SK-N-SH (cell line): ENCODE data around the gene FAM219A.
A peak's percentile ranks its signal among the peaks of the same experiment; 100 is the strongest.

Experiments used
- CTCF ChIP-seq: fragments of 200-600 bp; sonication (generic); IDR thresholded peaks from 2 replicates; pipeline ENCODE4 v1.6.1; 2017; ENCODE audit warnings: antibody characterized with exemption, mild to moderate bottlenecking, moderate library complexity
- ELF1 ChIP-seq: IDR thresholded peaks from 2 replicates; pipeline ENCODE4 v1.4.0; 2012
- EP300 ChIP-seq, 2 experiments: IDR thresholded peaks; 2 replicates each; pipeline versions ENCODE4 v1.4.0 to v1.6.1; 2012; ENCODE audit warnings: borderline replicate concordance in 1 of 2, low read depth in 1 of 2, low read length in 1 of 2
- EZH2phosphoT487 ChIP-seq: fragments of 200-600 bp; sonication (generic); IDR thresholded peaks from 2 replicates; pipeline ENCODE4 v1.6.1; 2017; ENCODE audit warnings: low read depth, mixed run types, mild to moderate bottlenecking, antibody characterized with exemption, moderate library complexity, borderline replicate concordance
- FOXJ3 ChIP-seq: sonication (generic); formaldehyde crosslinking; IDR thresholded peaks from 2 replicates; pipeline ENCODE4 v1.5.1; 2020; ENCODE audit warnings: mild to moderate bottlenecking, missing genetic modification reagents
- GATA2 ChIP-seq: sonication (generic); formaldehyde crosslinking; IDR thresholded peaks from 2 replicates; pipeline ENCODE4 v1.5.0; 2020; ENCODE audit warnings: mild to moderate bottlenecking, missing genetic modification reagents
- MAX ChIP-seq: IDR thresholded peaks from 2 replicates; pipeline ENCODE4 v1.4.0; 2012; ENCODE audit warnings: low read depth
- MXI1 ChIP-seq: IDR thresholded peaks from 2 replicates; pipeline ENCODE4 v1.6.1; 2012; ENCODE audit warnings: mild to moderate bottlenecking, low read depth, low read length, improper control_type of control experiment
- RAD21 ChIP-seq: IDR thresholded peaks from 2 replicates; pipeline ENCODE4 v1.6.1; 2012; ENCODE audit warnings: mild to moderate bottlenecking, low read length
- REST ChIP-seq: IDR thresholded peaks from 2 replicates; pipeline ENCODE4 v1.6.1; 2012; ENCODE audit warnings: mild to moderate bottlenecking, low read depth, low read length, moderate library complexity
- RFX5 ChIP-seq: IDR thresholded peaks from 2 replicates; pipeline ENCODE4 v1.6.1; 2012; ENCODE audit warnings: mild to moderate bottlenecking, improper control_type of control experiment, low read length
- YY1 ChIP-seq: IDR thresholded peaks from 2 replicates; pipeline ENCODE4 v1.4.0; 2012; ENCODE audit warnings: low read depth, mild to moderate bottlenecking
- ZBTB33 ChIP-seq: IDR thresholded peaks from 2 replicates; pipeline ENCODE4 v1.4.0; 2012; ENCODE audit warnings: low read depth, borderline replicate concordance

GRCh38 chr9:34458013-34458958 is at the start of gene FAM219A, which contains the start of gene DNAI1:
- TF ChIP-seq RAD21, result no peak
- TF ChIP-seq CTCF, result no peak
- TF ChIP-seq YY1, result no peak
- peak; percentile 95 for TF ChIP-seq MXI1
- TF ChIP-seq MAX, result peak; percentile 60; the same call in 1 of the 2 replicates
- no peak for TF ChIP-seq GATA2
- no peak for TF ChIP-seq EZH2phosphoT487
- no peak for TF ChIP-seq RFX5
- no peak for TF ChIP-seq REST
- peak; percentile 96 for TF ChIP-seq ELF1
- no peak for TF ChIP-seq EP300 (IDR thresholded peaks at IDR 0.05; ENCODE audit: borderline replicate concordance in 1 of 2, low read depth in 1 of 2, low read length in 1 of 2)
- no peak for TF ChIP-seq FOXJ3 (CRISPR knock-in tag)
- no peak for TF ChIP-seq ZBTB33
